LNCaP clone FGC (cell line): Measurements from ENCODE around the gene KRTAP2-3.

Source experiments
- DNase-seq: peaks from one replicate; pipeline ENCODE4 v3.0.0-alpha.2; 2011; ENCODE audit warnings: low read depth
- H3K4me3 ChIP-seq: 2 replicates; pipeline ENCODE4 v1.5.1; 2011; ENCODE audit warnings: mild to moderate bottlenecking, low read depth, low read length, control low read depth
- TF ChIP-seq, protein P1 (sequence below): IDR thresholded peaks from 2 replicates; pipeline ENCODE4 v1.5.1; 2012; ENCODE audit warnings: mild to moderate bottlenecking; ENCODE audit not compliant: control insufficient read depth, insufficient read depth; ENCODE audit errors: extremely low read depth

KRTAP2-3 gene

DNA sequence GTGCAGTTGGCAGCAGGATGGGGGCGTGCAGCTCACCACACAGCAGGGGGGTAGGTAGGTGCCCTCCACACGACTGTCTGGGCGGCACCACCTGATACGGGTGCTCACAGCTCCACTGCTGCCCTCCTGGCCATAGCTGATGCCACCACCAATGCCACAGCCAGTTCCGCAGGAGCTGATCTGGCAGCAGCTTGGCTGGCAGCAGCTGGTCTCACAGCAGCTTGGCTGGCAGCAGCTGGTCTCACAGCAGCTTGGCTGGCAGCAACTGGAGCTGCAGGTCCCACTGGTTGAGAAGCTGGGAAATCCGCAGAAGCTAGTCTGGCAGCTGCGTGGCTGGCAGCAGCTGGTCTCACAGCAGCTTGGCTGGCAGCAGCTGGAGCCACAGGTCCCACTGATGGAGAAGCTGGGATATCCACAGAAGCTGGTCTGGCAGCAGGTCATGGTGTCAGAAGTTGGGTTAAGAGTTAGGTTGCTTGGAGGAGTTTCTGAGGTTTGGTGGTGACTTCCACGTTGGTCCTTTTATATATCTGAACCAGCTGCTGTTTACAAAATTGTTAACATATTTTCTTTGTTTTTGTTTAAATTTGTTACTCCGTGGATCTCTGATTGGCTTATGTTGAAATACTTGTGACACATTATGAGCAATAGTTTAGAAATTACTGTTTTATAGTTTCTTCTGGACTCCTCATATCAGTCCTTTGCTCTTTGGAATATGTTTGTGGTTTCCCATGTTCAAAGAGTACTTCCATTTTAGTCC lies 33.0 kb downstream of the KRTAP2-3 start, which contains the start of gene KRTAP1-5:
TSS of gene KRTAP1-5 (minus strand) at position 494 of the 757 bp plus-strand sequence. CDS start at position 441, 53 bp downstream.
- DNase-seq = no peak
- no peak within 1 kb of the TSS for H3K4me3 ChIP-seq
- TF ChIP-seq, protein P1, sequence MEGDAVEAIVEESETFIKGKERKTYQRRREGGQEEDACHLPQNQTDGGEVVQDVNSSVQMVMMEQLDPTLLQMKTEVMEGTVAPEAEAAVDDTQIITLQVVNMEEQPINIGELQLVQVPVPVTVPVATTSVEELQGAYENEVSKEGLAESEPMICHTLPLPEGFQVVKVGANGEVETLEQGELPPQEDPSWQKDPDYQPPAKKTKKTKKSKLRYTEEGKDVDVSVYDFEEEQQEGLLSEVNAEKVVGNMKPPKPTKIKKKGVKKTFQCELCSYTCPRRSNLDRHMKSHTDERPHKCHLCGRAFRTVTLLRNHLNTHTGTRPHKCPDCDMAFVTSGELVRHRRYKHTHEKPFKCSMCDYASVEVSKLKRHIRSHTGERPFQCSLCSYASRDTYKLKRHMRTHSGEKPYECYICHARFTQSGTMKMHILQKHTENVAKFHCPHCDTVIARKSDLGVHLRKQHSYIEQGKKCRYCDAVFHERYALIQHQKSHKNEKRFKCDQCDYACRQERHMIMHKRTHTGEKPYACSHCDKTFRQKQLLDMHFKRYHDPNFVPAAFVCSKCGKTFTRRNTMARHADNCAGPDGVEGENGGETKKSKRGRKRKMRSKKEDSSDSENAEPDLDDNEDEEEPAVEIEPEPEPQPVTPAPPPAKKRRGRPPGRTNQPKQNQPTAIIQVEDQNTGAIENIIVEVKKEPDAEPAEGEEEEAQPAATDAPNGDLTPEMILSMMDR = no peak

DNA sequence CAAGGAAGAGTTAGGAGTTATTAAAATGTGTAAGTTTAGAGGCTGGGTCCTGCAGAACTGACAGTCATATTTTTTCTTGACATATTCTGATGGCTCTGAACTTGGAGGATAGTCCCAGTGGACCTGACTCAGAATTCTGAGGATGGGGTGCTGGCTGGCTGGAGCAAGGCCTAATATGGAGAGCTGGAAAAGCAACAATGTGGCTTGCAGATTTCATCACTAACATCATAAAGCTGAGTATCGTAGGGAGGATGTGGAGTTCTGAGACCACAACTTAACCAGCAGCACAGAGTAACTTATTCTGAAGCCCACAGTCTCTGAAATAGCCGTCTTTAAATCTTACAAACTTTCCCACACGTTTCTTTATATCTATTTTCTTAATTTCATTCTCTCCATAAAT lies 35.2 kb downstream of the KRTAP2-3 start:
- DNase-seq = no peak
- no peak overlapping the region for H3K4me3 ChIP-seq
- TF ChIP-seq, protein P1 = no peak

DNA sequence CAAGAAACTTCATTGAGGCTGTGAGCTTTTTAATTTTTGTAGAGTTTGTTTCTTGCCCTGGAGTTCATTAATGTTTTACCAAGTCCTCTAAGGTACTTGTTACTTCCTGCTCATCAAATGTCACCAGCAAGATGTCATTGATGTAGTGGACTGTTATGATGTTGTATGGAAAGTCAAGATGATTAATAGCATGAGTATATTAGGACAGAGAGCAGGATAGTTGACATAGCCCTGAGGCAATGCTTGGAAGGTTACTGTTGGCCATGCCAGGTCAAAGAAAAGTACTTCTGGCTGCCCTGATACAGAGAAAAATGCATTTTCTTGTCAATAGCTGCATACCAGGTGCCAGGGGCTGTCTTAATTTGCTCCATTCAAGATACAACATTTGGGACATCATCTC lies 39.6 kb downstream of the KRTAP2-3 start:
- no peak for DNase-seq
- no peak overlapping the region for H3K4me3 ChIP-seq
- TF ChIP-seq, protein P1 = no peak

DNA sequence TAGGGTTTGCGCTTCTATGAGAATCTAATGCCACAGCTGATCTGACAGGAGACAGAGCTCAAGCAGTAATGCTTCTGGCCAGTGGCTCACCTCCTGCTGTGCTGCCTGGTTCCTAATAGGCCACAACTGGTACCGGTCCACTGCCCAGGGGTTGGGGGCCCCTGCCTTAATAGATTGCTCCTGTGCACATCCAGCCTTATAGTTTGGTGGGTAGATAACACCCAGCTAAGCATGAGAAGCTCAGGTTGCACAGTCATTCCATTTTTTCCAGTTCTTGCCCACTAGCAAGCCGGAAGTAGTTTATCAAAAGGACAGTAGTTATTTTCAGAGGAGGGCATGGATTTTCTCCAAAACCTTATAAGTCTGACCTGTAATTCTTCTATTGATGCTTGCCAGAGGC lies 40.5 kb downstream of the KRTAP2-3 start:
- H3K4me3 ChIP-seq = no peak overlapping the region
- TF ChIP-seq, protein P1 = no peak
- no peak for DNase-seq

DNA sequence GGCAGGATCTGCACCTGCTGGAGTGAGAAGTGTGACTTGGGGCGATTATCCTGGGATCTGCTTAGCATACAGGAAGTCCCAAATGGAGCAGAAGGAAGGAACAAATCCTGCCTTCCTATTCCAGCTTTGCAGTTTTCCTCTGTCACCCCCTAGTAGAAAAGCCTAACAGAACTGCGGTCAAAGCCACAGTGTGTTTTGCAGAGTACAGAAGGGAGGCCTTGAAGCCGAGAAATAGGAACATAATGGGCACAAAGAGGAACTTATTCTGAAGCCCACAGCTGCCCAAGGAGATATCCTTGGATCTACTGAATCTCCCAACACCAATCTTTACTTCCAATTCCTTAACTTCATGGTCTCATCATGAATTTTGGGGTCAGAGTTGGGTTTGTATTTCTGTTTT lies 41.4 kb downstream of the KRTAP2-3 start:
- H3K4me3 ChIP-seq = no peak overlapping the region
- TF ChIP-seq, protein P1 = no peak
- no peak for DNase-seq

DNA sequence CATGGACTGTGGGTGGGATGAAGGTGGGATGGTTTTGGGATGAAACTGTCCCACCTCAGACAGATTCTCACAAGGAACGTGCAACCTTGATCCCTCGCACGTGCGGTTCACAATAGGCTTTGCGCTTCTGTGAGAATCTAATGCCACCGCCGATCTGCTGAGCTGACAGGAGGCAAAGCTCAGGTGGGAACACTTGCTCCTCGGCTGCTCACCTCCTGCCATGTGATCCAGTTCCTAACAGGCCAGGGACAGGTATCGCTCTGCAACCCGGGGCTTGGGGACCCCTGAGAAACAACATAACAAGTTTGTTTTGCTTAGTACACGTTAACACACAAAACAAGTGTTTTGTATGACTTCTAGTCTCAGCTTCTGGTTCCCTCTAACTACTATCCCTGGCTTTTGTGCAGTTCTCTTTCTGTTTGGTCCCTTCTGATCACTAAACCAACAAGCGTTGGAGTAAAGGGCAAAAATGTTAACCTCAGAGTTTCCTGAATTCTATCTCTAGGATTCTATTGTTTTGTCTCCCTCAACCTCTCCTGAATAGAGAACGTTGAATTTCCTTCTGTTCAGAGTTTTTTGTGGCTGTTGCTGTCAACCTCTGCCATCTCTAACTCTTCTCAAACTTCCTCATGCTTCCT lies 43.2 kb downstream of the KRTAP2-3 start:
- DNase-seq = no peak
- H3K4me3 ChIP-seq = no peak overlapping the region
- TF ChIP-seq, protein P1 = no peak
